Measurements from ENCODE around the gene BRINP2.

Gene BRINP2

DNA sequence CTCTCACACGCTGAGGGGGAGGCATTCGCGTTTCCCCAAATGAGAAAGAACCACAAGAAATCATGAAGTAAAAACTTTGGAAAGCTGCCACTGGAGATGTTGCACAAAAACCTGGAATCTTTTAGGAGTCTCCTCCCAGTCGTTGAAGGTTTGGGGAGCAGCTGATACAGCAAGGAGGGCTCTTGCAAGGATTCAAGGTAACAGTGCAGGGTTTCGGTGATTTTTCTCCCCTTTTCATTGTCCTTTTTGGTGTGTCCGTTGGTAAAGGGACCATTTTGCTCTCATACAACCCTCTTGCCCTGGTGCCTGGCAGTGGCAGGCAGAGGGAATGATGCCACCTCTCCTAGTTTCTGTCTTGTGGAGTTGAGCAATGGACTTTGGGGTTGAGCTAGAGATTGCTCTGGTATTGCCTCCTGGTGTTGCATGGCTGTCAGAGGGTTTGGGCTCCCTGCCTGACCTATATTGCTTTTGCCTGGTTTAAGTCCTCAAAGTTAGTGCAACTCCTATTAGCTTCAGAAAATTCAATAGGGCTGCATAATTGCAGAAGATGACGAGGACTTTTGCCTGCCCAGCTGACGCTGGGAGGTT, 872 bp downstream of the BRINP2 start:
- DNase-seq, result no peak

DNA sequence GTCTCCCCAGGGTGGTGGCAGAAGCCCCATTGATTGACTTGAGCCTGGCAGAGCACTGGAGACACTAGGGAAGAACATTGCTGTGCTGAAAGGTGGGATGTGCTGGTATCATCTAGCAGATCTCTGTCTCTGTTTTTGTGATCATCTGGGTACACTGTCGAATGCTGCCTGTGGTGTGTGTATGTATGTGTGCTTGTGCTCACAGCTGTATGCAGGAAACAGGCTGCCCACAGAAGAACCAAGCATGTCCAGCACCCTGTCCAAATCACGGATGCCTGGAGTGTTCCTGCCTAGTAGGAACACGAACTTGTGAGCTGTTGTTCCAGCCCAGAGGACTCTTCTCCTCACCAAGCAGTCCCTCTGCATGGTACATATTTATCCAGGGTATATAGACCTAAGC, 1.5 kb downstream of the BRINP2 start:
- DNase-seq, result no peak

GRCh38 chr1:177172866-177173265, 2.1 kb downstream of the BRINP2 start:
- DNase-seq, result no peak

- no peak for DNase-seq
These were observed 3.2 kb downstream of the BRINP2 start for GRCh38 chr1:177173976-177174375.

- DNase-seq, result no peak
These were observed 4.3 kb downstream of the BRINP2 start for GRCh38 chr1:177174921-177175634.

DNA sequence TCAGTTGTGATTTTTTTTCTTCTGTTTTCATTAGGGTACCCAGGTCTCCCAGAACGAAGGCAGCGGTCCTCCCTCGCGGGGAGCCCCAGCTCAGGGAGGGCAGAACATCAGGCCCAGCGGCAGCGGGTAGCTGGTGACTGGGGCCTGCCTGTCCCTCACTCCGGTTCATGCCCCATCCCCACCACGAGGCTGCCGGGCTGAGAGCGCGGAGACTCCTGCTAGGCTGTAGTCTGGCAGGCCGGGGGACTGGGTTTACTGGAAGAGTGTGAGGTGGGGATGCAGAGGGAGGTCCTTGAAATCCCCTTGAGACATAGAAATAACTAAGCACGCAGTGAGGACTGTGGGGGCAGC, 10.5 kb downstream of the BRINP2 start:
- no peak for DNase-seq

GRCh38 chr1:177181631-177182291, 11.0 kb downstream of the BRINP2 start:
- DNase-seq, result peak; percentile 41

DNA sequence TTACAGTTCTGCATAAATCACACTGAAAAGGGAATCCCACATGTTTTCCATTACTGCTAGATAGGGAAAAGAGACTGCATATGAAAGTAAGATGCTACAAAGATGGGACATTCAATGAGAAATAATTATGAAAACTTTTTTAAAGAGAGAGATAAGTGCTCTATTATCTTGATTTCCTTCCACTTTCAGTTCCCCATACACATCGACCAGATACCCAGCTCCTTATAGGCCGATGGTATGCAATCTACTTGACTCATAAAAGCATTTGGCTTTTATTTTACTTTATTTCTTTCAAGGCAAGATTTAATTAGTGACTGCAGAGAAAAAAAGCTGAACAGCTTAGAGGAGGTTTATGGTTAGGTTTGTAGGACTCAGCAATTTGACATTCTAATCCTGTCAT, 13.1 kb downstream of the BRINP2 start:
- DNase-seq, result no peak

DNA sequence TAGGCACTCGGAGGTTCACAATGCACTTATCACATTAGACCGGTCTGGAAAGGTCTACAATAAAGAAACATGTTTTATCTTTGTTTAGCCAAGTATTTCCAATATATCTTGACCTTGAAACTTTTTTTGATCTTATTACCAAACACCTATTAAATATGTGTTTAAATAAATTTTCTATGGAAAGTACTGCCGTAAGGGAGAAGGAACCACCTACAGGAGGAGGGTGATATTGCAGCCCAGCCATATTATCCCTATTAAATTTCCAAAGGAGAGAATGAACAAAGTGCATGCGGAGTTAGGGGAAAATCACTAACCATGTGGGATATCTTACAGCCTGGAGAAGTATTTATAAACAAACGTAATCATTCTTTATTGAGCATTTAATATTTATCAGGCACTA, 14.5 kb downstream of the BRINP2 start:
- DNase-seq, result no peak

- no peak for DNase-seq
These were observed 15.9 kb downstream of the BRINP2 start for GRCh38 chr1:177186639-177187038.

- no peak for DNase-seq
These were observed 19.7 kb downstream of the BRINP2 start for GRCh38 chr1:177190308-177190970.

DNA sequence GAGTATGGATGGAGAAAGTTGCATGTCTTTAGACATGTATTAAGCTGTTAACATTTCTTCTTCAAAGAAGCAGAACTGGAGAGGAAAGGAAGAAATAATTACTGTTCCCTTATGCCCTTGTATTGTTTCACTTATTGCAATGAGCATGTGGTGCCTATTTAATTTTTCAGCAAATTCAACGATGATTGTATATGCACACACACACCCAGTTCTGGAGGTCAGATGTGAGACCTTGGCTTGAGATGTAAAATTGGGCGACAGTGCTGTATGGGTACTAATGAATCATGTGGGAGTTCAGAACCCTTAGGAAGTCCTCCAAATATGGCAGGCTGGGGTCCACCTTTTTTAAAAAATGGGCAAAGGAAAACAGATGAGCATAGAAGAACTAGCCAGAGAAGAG, 27.5 kb downstream of the BRINP2 start:
- no peak for DNase-seq

DNA sequence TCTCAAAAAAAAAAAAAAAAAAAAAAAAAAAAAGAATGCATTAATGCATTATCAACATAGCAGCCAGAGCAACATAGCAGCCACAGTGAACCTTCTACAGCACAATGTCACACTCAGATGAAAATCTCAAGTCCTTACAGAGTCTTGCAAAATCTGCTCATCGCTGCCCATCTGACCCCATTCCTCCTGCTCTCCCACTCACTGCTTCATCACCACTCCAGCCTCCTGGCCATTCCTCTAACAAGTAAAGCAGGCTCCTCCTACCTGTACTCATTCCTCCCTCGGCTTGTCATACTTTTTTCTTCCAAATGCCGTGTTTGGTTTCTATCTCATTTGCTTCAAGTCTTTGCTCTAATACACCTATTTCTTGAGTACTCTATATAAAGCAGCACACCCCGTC, 29.5 kb downstream of the BRINP2 start:
- peak; percentile 60 for DNase-seq

DNA sequence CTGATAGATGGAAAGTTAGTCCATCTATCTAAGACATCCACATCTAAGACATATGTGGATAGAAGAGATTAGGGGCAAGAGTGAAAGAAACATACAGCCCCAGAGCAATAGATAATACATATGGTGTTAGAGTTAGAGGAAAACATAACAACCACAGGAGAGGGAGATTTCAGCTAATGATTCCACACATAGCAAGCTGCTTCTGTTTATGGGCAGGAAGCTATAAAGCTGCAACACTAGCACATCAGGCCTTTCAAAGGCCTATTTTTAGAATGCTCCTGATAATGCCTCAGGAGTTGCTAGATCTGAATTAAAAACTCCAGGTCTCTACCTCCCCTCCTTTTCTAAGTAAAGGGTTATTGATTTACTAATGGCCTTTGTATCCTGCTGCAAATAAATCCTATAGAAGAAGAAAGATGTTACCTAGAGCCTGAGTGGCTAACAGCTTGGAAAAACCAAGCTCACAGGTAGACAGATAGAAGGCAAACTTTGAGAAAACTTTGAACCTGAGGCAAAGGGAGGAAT, 36.1 kb downstream of the BRINP2 start:
- no peak for DNase-seq

GRCh38 chr1:177208920-177209319, 38.2 kb downstream of the BRINP2 start:
- DNase-seq, result no peak

DNA sequence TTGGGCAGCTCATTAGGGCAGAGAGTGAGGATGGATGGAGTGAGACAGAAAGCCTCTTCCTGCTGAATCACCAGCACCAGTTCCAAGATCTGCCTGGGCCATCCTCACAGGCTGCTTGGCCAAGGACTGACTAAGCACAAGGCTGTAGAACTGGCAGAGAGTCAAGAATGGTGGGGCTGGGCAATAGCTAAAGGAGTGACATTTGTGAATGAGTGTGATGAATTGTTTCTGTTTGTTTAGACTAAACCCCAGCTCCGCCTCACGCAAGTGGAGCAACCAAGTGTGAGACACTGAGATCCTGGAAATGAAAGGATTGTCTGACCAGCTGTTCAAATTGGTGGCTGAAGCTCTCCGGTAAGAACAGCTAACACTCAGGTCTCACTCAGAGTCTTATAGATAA, 38.6 kb downstream of the BRINP2 start:
- DNase-seq, result peak; percentile 99

DNA sequence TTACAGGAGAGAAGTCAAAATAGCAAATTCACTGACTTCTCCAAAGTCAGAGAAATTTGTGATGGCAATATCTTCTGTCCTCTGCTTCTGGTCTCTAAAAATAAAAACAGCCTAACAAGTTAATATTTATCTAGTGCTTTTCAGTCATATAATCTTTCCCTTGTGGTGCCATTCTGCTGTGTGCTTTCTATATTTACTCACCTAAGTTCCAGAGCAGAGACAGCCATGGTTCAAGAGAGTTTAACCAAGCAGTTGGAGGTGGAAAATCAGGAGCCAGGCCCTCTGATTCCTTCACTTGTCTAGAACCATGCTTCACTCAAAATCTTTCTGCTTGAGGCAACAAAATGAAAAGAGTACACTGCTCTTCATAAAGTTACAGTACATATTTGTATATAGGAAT, 39.3 kb downstream of the BRINP2 start:
- no peak for DNase-seq

DNA sequence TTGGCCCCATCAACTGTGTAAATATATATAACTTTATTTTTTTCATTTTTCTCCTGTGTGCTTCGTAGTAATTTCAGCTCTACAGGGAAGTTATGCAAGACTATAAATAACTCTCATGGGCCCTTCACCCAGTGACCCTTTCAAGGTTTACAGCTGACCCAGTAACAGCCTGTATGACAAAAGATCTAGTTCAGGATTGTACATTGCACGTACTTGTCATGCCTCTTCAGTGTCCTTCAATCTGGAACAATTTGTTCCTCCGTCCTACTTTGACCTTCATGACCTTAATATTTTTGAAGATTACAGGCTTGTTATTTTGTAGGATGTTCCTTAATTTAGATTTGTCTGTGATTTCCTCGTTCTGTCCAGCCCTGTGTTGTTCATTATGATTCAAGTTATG, 40.5 kb downstream of the BRINP2 start:
- DNase-seq, result no peak

DNA sequence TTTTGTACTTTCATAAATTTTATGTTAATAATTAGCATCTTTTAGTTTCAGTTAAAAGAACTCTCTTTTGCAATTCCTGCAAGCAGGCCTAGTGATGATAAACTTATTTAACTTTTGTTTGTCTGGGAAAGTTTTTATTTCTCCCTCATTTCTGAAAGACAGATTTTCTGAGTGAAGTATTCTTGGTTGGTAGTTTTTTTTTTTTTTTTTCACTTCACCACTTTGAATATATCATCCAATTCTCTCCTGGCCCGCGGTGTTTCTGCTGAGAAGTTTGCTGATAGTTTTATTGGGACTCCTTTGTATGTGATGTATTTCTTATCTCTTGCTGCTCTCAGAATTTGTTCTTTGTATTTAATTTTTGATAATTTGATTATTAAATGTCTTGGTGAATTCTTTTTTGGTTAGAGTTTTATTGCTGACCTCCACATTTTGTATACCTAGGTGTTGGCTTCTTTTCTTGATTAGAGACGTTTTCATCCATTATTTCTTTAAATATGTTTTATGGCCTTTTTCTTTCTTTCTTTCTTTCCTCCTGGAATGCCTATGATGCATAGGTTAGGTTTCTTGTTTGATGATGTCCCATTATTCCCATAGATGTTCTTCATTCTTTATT, 45.9 kb downstream of the BRINP2 start:
- DNase-seq, result no peak

GRCh38 chr1:177219554-177220458, 49.0 kb downstream of the BRINP2 start:
- DNase-seq, result peak; percentile 81

GRCh38 chr1:177223359-177223758, 52.6 kb downstream of the BRINP2 start:
- no peak for DNase-seq
